ENCODE data around the gene NPR1. TPM values are rescaled to one million over a fixed set of nuclear protein-coding genes. Genes with fewer than 3 reads are reported as not detected.

The NPR1 gene
- total and polyA plus RNA-seq, 2 of the 13 experiments (the other 11 are each of a cell fraction or from before 2014, with no cell fraction given) = not detected

DNA sequence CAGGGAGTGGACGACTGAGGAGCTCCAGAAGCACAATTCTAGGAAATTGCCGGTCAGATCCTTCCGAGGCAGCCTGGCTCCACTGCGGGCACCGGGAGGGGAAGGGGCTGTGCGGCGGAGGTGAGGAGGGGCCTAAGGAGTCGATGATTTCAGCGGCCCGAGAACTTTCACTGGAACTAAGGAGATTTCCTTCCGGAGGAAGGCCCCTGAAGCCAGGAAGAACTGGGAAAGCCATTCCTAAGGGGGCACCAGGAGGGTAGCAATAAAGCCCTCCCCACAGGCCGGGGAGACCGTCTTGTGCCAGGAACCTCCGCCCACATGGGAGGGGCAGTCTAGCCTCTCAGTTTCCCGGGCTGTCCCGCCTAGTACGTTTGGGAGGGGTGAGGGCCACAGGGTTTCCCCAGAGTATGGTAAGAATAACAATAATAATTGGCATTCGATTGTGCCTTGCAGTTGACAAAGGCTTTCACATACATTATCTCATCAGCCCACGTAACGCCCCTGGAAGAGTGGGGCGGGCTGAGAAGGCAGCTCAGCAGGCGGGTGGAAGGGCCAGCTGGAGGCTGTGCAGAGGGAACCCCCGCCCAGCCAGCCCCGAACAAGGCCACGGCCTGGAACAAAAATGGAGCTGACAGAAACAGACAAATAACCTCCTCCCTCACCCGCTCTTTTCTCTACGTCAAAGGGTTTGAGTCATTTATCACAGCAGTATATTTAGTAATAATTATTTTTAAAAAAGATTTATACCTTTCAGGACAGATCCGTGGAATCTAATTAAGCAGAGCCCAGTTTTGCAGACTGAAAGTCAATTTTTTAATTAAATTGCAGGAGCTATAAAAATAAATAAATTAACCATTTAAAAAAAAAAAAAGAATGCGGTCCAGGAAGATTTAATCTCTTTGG lies 19.8 kb downstream of the NPR1 start (continued):
- TF ChIP-seq HIVEP1 (CRISPR knock-in tag; IDR thresholded peaks at IDR 0.05) (no peak), ESRRA (CRISPR knock-in tag; IDR thresholded peaks at IDR 0.05; ENCODE audit: low read depth) (no peak), HOXD1 (CRISPR knock-in tag; IDR thresholded peaks at IDR 0.05) (no peak)

DNA sequence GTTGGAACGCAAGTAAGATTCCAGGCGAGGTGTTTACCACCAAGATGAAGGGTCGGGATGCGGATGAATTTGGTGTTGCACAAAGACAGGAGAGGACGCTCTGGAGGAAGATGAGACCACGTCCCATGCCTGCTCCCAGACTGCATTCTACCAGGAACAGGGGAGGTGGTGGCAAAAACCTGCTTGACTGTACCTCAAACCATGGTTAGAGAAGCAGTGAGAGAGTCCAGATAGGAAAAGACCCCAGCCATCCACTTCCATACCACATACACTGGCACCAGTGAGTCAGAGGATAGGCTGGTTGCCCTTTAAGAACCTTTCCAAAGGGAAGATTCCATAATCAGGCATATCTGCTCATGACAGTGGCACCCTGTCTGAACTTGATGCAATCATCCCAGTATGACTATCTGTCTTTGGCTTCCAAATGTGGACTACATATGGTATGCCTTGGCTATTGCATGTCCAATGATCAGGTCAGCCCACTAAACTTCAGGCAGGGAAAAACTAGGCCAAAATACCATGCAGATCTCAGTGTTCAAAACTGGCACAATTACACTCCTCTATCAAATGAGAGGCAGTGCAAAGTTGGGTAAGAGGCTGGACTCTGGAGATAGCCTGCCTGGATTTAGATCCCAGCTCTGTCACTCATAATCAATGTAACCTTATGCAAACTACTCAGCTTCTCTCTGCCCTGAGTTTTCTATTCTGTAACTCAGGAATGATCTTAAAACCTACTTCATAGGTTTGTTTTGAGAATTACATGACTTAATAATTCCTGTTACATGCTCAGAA lies 20.6 kb downstream of the NPR1 start:
- no peaks in the 10 kb centered on the region for H3K9me3 ChIP-seq (ENCODE audit: low read length)
- WGBS (ENCODE audit: low lambda C conversion rate) = 83% methylated on average over 6 of the region's 6 CpGs
- H2AFZ ChIP-seq (ENCODE audit: low read length) = no peak overlapping the region
- H3K27ac ChIP-seq (ENCODE audit: extremely low read length, insufficient read depth, low read length) = no peak overlapping the region
- no peaks in the 10 kb centered on the region for H4K20me1 ChIP-seq (ENCODE audit: insufficient read depth, low read length)
- H3K4me1 ChIP-seq (ENCODE audit: insufficient read depth, low read length) = peaks cover 21% of the 10 kb centered on the region
- in situ Hi-C loops (cut with HindIII; ENCODE audit: extremely low pct_ligation_motif_present, low pct_unique_long_range_greater_than_20kb) (no loop called here), intact Hi-C loops (cut with micrococcal nuclease; ENCODE audit: unreplicated experiment) (no loop called here)
- DNase-seq (ENCODE audit: low spot score) (no peak), FAIRE-seq (no peak), ATAC-seq (no peak)
- CTCF ChIA-PET (ENCODE audit: low intra/inter-chr PET ratio, low total read pairs) = no interaction called here
- H3K27me3 ChIP-seq (ENCODE audit: control insufficient read depth in 1 of 2, insufficient read depth in 2 of 2, low read length in 2 of 2) = no peaks in the 10 kb centered on the region
- no peak overlapping the region for H3K4me3 ChIP-seq (replicated peaks in 1 of 3; ENCODE audit: insufficient read depth in 1 of 3, low read depth in 2 of 3, low read length in 3 of 3)
- H3K36me3 ChIP-seq (replicated peaks in 1 of 2; ENCODE audit: control insufficient read depth in 1 of 2, insufficient read depth in 2 of 2, low read length in 2 of 2) = no peaks in the 10 kb centered on the region
- TF ChIP-seq SIN3B (IDR thresholded peaks at IDR 0.05; ENCODE audit: low read length) (no peak), ZNF17 (CRISPR knock-in tag; IDR thresholded peaks at IDR 0.05) (no peak), ZNF776 (CRISPR knock-in tag; IDR thresholded peaks at IDR 0.05) (no peak), HDAC6 (IDR thresholded peaks at IDR 0.05; ENCODE audit: low read depth, low read length) (no peak), RBFOX2 (IDR thresholded peaks at IDR 0.05; ENCODE audit: low read depth, low read length) (no peak), ZKSCAN5 (CRISPR knock-in tag; IDR thresholded peaks at IDR 0.05) (no peak), ZNF570 (CRISPR knock-in tag; IDR thresholded peaks at IDR 0.05; ENCODE audit: borderline replicate concordance) (no peak), ZC3H4 (CRISPR knock-in tag; IDR thresholded peaks at IDR 0.05; ENCODE audit: borderline replicate concordance) (no peak), PTBP1 (IDR thresholded peaks at IDR 0.05; ENCODE audit: low read depth, low read length, poor library complexity, severe bottlenecking) (no peak)
- TF ChIP-seq, protein P1, sequence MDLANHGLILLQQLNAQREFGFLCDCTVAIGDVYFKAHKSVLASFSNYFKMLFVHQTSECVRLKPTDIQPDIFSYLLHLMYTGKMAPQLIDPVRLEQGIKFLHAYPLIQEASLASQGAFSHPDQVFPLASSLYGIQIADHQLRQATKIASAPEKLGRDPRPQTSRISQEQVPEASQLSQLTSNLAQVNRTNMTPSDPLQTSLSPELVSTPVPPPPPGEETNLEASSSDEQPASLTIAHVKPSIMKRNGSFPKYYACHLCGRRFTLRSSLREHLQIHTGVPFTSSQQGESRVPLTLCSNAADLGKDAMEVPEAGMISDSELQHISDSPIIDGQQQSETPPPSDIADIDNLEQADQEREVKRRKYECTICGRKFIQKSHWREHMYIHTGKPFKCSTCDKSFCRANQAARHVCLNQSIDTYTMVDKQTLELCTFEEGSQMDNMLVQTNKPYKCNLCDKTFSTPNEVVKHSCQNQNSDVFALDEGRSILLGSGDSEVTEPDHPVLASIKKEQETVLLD (CRISPR knock-in tag; IDR thresholded peaks at IDR 0.05; ENCODE audit: low read depth) = no peak
- TF ChIP-seq, protein P2, sequence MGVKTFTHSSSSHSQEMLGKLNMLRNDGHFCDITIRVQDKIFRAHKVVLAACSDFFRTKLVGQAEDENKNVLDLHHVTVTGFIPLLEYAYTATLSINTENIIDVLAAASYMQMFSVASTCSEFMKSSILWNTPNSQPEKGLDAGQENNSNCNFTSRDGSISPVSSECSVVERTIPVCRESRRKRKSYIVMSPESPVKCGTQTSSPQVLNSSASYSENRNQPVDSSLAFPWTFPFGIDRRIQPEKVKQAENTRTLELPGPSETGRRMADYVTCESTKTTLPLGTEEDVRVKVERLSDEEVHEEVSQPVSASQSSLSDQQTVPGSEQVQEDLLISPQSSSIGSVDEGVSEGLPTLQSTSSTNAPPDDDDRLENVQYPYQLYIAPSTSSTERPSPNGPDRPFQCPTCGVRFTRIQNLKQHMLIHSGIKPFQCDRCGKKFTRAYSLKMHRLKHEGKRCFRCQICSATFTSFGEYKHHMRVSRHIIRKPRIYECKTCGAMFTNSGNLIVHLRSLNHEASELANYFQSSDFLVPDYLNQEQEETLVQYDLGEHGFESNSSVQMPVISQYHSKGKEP (CRISPR knock-in tag; IDR thresholded peaks at IDR 0.05) = no peak
- H3K79me2 ChIP-seq (ENCODE audit: insufficient read depth, low read length) = no peaks in the 10 kb centered on the region
- H3K9ac ChIP-seq (ENCODE audit: insufficient read depth, low read depth, low read length) = no peak overlapping the region
- POLR2A ChIA-PET = interaction anchor here (1.3 kb wide), 1 partner anchor 29 kb away, joined by 3 read pairs; the partner anchor contains the start of gene INTS3
- no TSS peak for BruUV-seq (replicated peaks)
- no peak overlapping the region for H3K4me2 ChIP-seq (ENCODE audit: low read depth, low read length)

Data from HepG2 (cell line).